PC-9 (cell line): ENCODE data around the gene PPP1R3D. TPM values are rescaled to one million over a fixed set of nuclear protein-coding genes. Genes with fewer than 3 reads are reported as not detected.

ENCODE experiments used
- BruUV-seq: library from RNA; stranded (reverse); fragments of 400-500 nt; replicated peaks from 2 replicates; lab custom pipeline; 2021; lab: Mats Ljungman, UMichigan
- CTCF ChIA-PET: fragments of 300-600 bp; sonication (Branson Sonifier 250); formaldehyde crosslinking; loops from one replicate; lab custom pipeline; 2022; ENCODE audit warnings: antibody characterized with exemption; lab: Charles Lee
- POLR2A ChIA-PET: fragments of 300-600 bp; sonication (Branson Sonifier 250); formaldehyde crosslinking; loops from one replicate; lab custom pipeline; 2022; ENCODE audit warnings: antibody characterized with exemption; ENCODE audit not compliant: unreplicated experiment; lab: Charles Lee
- DNase-seq, 2 experiments: peaks; one replicate each; pipeline versions ENCODE4 v3.0.0 to v3.0.0-alpha.2; 2015 to 2022; ENCODE audit warnings: mixed read lengths in 1 of 2
- H2AFZ ChIP-seq: fragments of 200-600 bp; sonication (generic); 2 replicates; pipeline ENCODE4 v1.8.1; 2017; ENCODE audit warnings: antibody characterized with exemption
- H3F3A ChIP-seq: fragments of 200-600 bp; sonication (generic); 2 replicates; pipeline ENCODE4 v1.8.1; 2017; ENCODE audit warnings: antibody characterized with exemption, mild to moderate bottlenecking, low read depth; ENCODE audit not compliant: insufficient read depth
- H3K27ac ChIP-seq: fragments of 200-600 bp; sonication (generic); 2 replicates; pipeline ENCODE4 v1.6.1; 2016; ENCODE audit warnings: mixed run types
- H3K27me3 ChIP-seq: fragments of 200-600 bp; sonication (generic); 2 replicates; pipeline ENCODE4 v1.6.1; 2016; ENCODE audit warnings: low read depth, mixed run types; ENCODE audit not compliant: insufficient read depth
- H3K36me3 ChIP-seq: fragments of 200-600 bp; sonication (generic); 2 replicates; pipeline ENCODE4 v1.6.1; 2016; ENCODE audit warnings: low read depth, mixed run types
- H3K4me1 ChIP-seq: fragments of 200-600 bp; sonication (generic); replicated peaks from 2 replicates; pipeline ENCODE4 v1.6.1; 2016; ENCODE audit warnings: mixed run types; ENCODE audit not compliant: insufficient read depth
- H3K4me2 ChIP-seq: fragments of 200-600 bp; sonication (generic); 2 replicates; pipeline ENCODE4 v1.6.1; 2017; ENCODE audit warnings: mixed run types
- H3K4me3 ChIP-seq: fragments of 200-600 bp; sonication (generic); 2 replicates; pipeline ENCODE4 v1.6.1; 2016; ENCODE audit warnings: mixed run types
- H3K79me2 ChIP-seq: fragments of 200-600 bp; sonication (generic); 2 replicates; pipeline ENCODE4 v1.6.1; 2017; ENCODE audit warnings: low read depth, mixed run types
- H3K9me2 ChIP-seq: fragments of 200-600 bp; sonication (generic); 2 replicates; pipeline ENCODE4 v1.8.1; 2017; ENCODE audit warnings: mild to moderate bottlenecking; ENCODE audit not compliant: insufficient read depth
- H3K9me3 ChIP-seq: fragments of 200-600 bp; sonication (generic); 2 replicates; pipeline ENCODE4 v1.8.1; 2016; ENCODE audit warnings: low read depth; ENCODE audit not compliant: insufficient read depth
- H4K20me1 ChIP-seq: fragments of 200-600 bp; sonication (generic); 2 replicates; pipeline ENCODE4 v1.8.1; 2017; ENCODE audit not compliant: insufficient read depth
- CTCF ChIP-seq: fragments of 200-600 bp; sonication (generic); conservative IDR thresholded peaks from 2 replicates; pipeline ENCODE4 v1.6.1; 2017; ENCODE audit warnings: mixed run types, antibody characterized with exemption, mild to moderate bottlenecking, moderate library complexity
- EZH2 ChIP-seq: fragments of 200-600 bp; sonication (generic); IDR thresholded peaks from 2 replicates; pipeline ENCODE4 v1.8.0; 2017; ENCODE audit warnings: antibody characterized with exemption, low read depth
- intact Hi-C: fragments of 100-400 bp; cut with micrococcal nuclease; formaldehyde crosslinking; loops from one replicate; pipeline ENCODE4 v1.10.0; 2022; ENCODE audit not compliant: unreplicated experiment
- total RNA-seq: library from RNA; stranded (reverse); gene quantifications from 2 replicates; pipeline ENCODE4 v1.2.3, GENCODE V29; 2021

The PPP1R3D gene
- total RNA-seq, 1 experiment from 2014 or later: 9.9 TPM

GRCh38 chr20:59955131-59955796, 15.2 kb upstream of the PPP1R3D start:
- BruUV-seq: no TSS peak
- H3K9me2 ChIP-seq: no peaks in the 10 kb centered on the region
- no peak overlapping the region for H3K27ac ChIP-seq
- peaks cover 5% of the 10 kb centered on the region; the same call in 1 of the 2 replicates for H3F3A ChIP-seq
- H3K36me3 ChIP-seq: 0 out of 2 replicates have a peak, but pooled peaks cover 3% of the 10 kb centered on the region
- peaks cover under 1% of the 10 kb centered on the region; the same call in 1 of the 2 replicates for H3K4me1 ChIP-seq
- no peak overlapping the region for H3K4me3 ChIP-seq
- H4K20me1 ChIP-seq: no peaks in the 10 kb centered on the region
- peak; percentile 54 for TF ChIP-seq CTCF
- no peak for TF ChIP-seq EZH2
- ChIA-PET CTCF (interaction anchor here (0.7 to 1.4 kb wide), 3 partner anchors 17 to 102 kb away, joined by 4 to 5 read pairs (median 4); no protein-coding TSS in a partner anchor), POLR2A (no interaction called here)
- no peak overlapping the region for H2AFZ ChIP-seq
- H3K79me2 ChIP-seq: no peaks in the 10 kb centered on the region
- 0 out of 2 replicates have a peak, but pooled peaks cover under 1% of the 10 kb centered on the region for H3K9me3 ChIP-seq
- peak in 1 of 2 experiments; percentile 61 for DNase-seq
- no peaks in the 10 kb centered on the region for H3K27me3 ChIP-seq
- H3K4me2 ChIP-seq: no peak overlapping the region
- intact Hi-C loops: no loop called here

- Histone ChIP-seq H3K36me3 (0 out of 2 replicates have a peak, but pooled peaks cover 3% of the 10 kb centered on the region), H3K4me1 (peaks cover 6% of the 10 kb centered on the region), H3K79me2 (no peaks in the 10 kb centered on the region), H3K27me3 (no peaks in the 10 kb centered on the region), H3K4me3 (no peak overlapping the region), H3F3A (peaks cover 5% of the 10 kb centered on the region; the same call in 1 of the 2 replicates), H2AFZ (no peak overlapping the region), H3K9me3 (no peaks in the 10 kb centered on the region), H3K9me2 (no peaks in the 10 kb centered on the region), H3K27ac (no peak overlapping the region), H4K20me1 (no peaks in the 10 kb centered on the region), H3K4me2 (no peak overlapping the region)
- no peak for TF ChIP-seq CTCF
- TF ChIP-seq EZH2: no peak
- no peak for DNase-seq
- POLR2A ChIA-PET: no interaction called here
- BruUV-seq: no TSS peak
- intact Hi-C loops: no loop called here
- CTCF ChIA-PET: interaction anchor here (1.4 kb wide), 1 partner anchor 95 kb away, joined by 5 read pairs; no protein-coding TSS in a partner anchor
These were observed 14.6 kb upstream of the PPP1R3D start for GRCh38 chr20:59954718-59955117.

- DNase-seq: peak in 1 of 2 experiments; percentile 63
- H3K27me3 ChIP-seq: no peaks in the 10 kb centered on the region
These were observed 9.8 kb upstream of the PPP1R3D start for GRCh38 chr20:59949911-59950310.

More at GRCh38 chr20:59949911-59950310, 9.8 kb upstream of the PPP1R3D start:
- no peak for TF ChIP-seq CTCF
- TF ChIP-seq EZH2: no peak
- intact Hi-C loops: loop anchor here (1.0 to 10.0 kb wide), 4 partner anchors 100 to 355 kb away; no protein-coding TSS in a partner anchor
- no peaks in the 10 kb centered on the region for H3K9me3 ChIP-seq
- peaks cover 29% of the 10 kb centered on the region for H3F3A ChIP-seq
- no TSS peak for BruUV-seq
- ChIA-PET POLR2A (interaction anchor here (0.7 kb wide), 1 partner anchor 100 kb away, joined by 6 read pairs; no protein-coding TSS in a partner anchor), CTCF (interaction anchor here (1.1 kb wide), 1 partner anchor 100 kb away, joined by 4 read pairs; no protein-coding TSS in a partner anchor)
- 0 out of 2 replicates have a peak, but pooled peaks cover 3% of the 10 kb centered on the region for H3K36me3 ChIP-seq
- H3K79me2 ChIP-seq: no peaks in the 10 kb centered on the region; the same call in 1 of the 2 replicates
- peak overlapping the region; percentile 10; the same call in 1 of the 2 replicates for H3K4me2 ChIP-seq
- H3K4me1 ChIP-seq: peaks cover 28% of the 10 kb centered on the region
- no peaks in the 10 kb centered on the region for H3K9me2 ChIP-seq
- H3K4me3 ChIP-seq: no peak overlapping the region
- no peak overlapping the region for H2AFZ ChIP-seq
- H4K20me1 ChIP-seq: no peaks in the 10 kb centered on the region
- H3K27ac ChIP-seq: no peak overlapping the region
